ENCODE results near the gene RERE. TPM values are rescaled to one million over a fixed set of nuclear protein-coding genes. Genes with fewer than 3 reads are reported as not detected.

The RERE gene
- total RNA-seq, 2 experiments from 2014 or later = 45.8 to 57.1 TPM

DNA sequence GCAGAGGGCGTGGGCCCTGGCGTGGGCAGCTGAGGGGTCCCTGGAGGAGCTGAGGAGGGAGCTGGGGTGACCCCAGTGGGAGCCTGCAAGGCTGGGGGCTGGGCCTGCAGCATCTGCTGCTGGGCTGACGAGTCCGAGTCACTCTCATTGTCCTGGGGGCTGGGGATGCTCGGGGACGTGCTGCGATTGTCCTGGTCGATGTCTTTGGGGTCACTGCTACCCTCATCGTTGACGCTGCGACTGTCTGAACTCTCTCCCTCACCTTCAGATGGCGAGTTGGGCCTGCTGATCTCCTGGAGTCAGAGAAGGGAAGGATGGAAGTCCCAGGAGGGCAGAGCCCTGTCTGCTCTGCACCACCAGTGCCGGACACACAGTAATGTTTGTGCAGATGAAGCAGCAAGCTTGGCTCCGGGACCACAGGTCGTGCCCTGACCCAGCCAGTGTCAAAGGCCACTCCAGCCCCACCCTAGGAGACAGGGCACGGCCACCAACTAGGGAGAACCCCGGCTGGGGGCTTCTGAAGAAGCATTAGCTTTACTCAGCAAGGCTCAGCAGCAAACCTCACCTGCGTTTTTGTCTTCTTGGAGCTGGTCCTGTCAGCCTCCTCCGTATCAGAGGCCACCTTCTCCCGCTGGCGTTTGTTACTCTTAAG is 456.1 kb downstream of the RERE start:
- DNase-seq (no peak), ATAC-seq (no peak)
- H3K4me3 Mint-ChIP-seq = no peak overlapping the region
- H3K4me1 Mint-ChIP-seq (ENCODE audit: low read depth) = no peaks in the 10 kb centered on the region
- POLR2A ChIA-PET = no interaction called here
- peaks cover 16% of the 10 kb centered on the region for H3K36me3 Mint-ChIP-seq (ENCODE audit: low read depth)
- TF ChIP-seq, protein P1, sequence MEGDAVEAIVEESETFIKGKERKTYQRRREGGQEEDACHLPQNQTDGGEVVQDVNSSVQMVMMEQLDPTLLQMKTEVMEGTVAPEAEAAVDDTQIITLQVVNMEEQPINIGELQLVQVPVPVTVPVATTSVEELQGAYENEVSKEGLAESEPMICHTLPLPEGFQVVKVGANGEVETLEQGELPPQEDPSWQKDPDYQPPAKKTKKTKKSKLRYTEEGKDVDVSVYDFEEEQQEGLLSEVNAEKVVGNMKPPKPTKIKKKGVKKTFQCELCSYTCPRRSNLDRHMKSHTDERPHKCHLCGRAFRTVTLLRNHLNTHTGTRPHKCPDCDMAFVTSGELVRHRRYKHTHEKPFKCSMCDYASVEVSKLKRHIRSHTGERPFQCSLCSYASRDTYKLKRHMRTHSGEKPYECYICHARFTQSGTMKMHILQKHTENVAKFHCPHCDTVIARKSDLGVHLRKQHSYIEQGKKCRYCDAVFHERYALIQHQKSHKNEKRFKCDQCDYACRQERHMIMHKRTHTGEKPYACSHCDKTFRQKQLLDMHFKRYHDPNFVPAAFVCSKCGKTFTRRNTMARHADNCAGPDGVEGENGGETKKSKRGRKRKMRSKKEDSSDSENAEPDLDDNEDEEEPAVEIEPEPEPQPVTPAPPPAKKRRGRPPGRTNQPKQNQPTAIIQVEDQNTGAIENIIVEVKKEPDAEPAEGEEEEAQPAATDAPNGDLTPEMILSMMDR (IDR thresholded peaks at IDR 0.05) = no peak
- H3K9me3 Mint-ChIP-seq = no peaks in the 10 kb centered on the region
- intact Hi-C loops (cut with micrococcal nuclease) = no loop called here
- no peak overlapping the region for H3K27ac Mint-ChIP-seq
- no peaks in the 10 kb centered on the region for H3K27me3 Mint-ChIP-seq
- CTCF ChIA-PET = no interaction called here

- Mint-ChIP-seq H3K36me3 (ENCODE audit: low read depth) (peaks cover 16% of the 10 kb centered on the region), H3K27ac (no peak overlapping the region), H3K27me3 (no peaks in the 10 kb centered on the region), H3K9me3 (no peaks in the 10 kb centered on the region), H3K4me3 (no peak overlapping the region), H3K4me1 (ENCODE audit: low read depth) (no peaks in the 10 kb centered on the region)
- no peak for DNase-seq
- POLR2A ChIA-PET = no interaction called here
- intact Hi-C loops (cut with micrococcal nuclease) = no loop called here
- no peak for ATAC-seq
- TF ChIP-seq, protein P1 (IDR thresholded peaks at IDR 0.05) = no peak
- CTCF ChIA-PET = no interaction called here
Observed at GRCh38 chr1:8360493-8361197, 456.8 kb downstream of the RERE start.

DNA sequence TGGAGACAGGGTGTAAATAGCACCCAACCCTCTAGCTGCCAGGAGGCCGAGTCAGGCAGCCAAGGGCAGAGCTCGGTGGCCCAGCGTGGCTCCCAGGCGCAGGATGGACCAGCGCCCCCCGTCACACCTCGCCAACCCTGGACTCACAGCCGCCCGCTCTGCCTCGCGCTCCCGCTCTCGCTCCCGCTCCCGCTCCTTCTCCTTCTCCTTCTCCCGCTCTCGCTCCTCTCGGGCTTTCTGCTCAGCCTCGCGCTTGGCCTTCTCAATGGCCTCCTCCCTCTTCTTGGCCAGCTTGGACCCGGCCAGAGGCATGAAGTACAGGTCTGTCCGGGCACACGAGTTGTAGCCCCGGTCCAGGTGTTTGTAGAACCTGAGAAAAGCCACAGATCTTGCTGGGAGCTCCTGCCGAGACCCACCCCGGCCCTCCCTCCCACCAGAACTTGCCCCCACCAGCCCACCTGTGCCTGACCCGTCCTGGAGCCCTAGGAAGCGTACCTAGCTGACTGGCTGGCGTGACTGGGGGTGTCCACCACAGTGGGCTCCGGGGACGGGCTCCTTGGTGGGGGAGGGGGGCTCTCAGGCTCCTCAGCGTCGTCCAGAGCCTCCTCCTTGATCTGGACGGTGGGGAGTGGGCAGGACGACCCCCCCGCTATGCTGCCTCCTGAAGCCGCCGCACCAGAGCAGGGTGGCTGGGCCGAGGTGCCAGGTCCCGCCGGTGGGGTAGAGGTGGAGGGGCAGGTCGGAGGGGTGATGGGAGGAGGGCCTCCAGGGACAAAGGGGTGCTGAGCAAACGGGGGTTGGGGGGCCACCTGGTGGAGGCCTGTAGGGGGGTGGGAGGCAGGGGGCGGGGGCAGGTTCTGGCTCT is 457.6 kb downstream of the RERE start:
- ATAC-seq = no peak
- Mint-ChIP-seq H3K36me3 (ENCODE audit: low read depth) (peaks cover 16% of the 10 kb centered on the region), H3K9me3 (no peaks in the 10 kb centered on the region), H3K27ac (no peak overlapping the region), H3K4me3 (no peak overlapping the region), H3K4me1 (ENCODE audit: low read depth) (no peaks in the 10 kb centered on the region), H3K27me3 (no peaks in the 10 kb centered on the region)
- intact Hi-C loops (cut with micrococcal nuclease) = no loop called here
- CTCF ChIA-PET = interaction anchor here (1.9 kb wide), 1 partner anchor 367 kb away, joined by 5 read pairs; no protein-coding TSS in a partner anchor
- no peak for DNase-seq
- POLR2A ChIA-PET = no interaction called here
- TF ChIP-seq, protein P1 (IDR thresholded peaks at IDR 0.05) = no peak

DNA sequence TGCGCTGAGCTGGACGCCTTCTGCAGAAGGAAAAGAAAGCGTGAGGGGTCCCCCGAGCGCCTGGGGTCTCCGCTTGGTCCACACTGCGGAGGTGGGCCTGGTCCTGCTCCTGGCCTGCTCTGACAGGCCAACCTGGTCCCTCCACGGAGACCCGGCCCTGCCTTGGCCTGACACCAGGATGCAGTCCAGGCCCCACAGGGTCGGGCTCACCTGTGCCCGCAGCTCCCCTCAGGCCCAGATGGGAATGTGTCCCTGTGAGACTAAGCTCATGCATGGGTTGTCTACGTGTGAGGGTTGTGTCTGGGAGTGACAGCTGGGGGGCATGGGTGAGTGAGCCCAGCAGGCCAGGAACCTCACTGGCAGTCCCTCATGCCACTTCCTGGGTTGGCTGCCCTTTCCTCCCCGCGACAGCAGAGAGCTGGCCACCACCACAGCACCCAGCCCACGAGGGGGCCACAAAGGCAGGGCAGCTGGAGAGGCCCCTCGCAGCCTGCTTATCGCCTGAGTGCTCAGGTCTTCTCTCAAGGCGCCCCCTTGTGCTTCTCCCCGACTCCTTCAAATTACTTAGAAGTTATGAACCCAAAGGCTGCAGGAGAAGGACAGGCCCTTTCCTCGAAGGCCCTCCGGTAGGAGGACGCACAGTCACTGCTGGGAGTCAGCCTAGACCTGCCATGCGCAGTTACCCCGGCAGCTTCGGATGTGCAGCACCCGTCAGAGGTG is 458.4 kb downstream of the RERE start:
- ATAC-seq = no peak
- TF ChIP-seq, protein P1 (IDR thresholded peaks at IDR 0.05) = no peak
- H3K27me3 Mint-ChIP-seq = no peaks in the 10 kb centered on the region
- DNase-seq = no peak
- intact Hi-C loops (cut with micrococcal nuclease) = no loop called here
- H3K27ac Mint-ChIP-seq = no peak overlapping the region
- H3K4me3 Mint-ChIP-seq = no peak overlapping the region
- no peaks in the 10 kb centered on the region for H3K4me1 Mint-ChIP-seq (ENCODE audit: low read depth)
- CTCF ChIA-PET = interaction anchor here (1.9 kb wide), 1 partner anchor 367 kb away, joined by 5 read pairs; no protein-coding TSS in a partner anchor
- H3K9me3 Mint-ChIP-seq = no peaks in the 10 kb centered on the region
- H3K36me3 Mint-ChIP-seq (ENCODE audit: low read depth) = peaks cover 16% of the 10 kb centered on the region
- POLR2A ChIA-PET = interaction anchor here (0.6 kb wide), 1 partner anchor 24 kb away, joined by 3 read pairs; no protein-coding TSS in a partner anchor
